Measurements from ENCODE around the gene YBX1.
"Not testable (repeated sequence)": the region's sequence is repeated elsewhere in the genome, so short reads cannot be mapped to it uniquely, and the experiment has no call there.

YBX1 gene

DNA sequence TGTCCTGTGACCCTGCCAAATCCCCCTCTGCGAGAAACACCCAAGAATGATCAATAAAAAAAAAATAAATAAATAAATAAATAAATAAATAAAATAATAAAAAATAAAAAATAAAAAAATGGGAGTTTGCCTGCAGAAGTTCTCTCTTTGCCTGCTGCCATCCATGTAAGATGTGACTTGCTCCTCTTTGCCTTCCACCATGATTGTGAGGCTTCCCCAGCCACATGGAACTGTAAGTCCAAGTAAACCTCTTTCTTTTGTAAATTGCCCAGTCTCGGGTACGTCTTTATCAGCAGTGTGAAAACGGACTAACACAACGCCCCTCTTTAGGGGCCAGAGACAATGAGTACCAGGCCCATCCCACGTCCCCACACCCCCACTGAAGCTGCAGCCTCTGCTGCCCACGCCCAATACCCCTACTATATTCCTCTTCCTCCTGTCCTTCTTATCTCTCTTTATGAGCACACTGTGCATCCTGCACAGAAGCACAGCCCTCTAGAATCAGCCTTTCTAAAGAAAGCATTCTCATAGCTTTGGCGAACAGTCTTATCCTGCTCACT, 69.4 kb downstream of the YBX1 start:
- not testable (repeated sequence) for DNase-seq

GRCh38 chr1:42752284-42752683, 70.1 kb downstream of the YBX1 start:
- DNase-seq = no peak

DNA sequence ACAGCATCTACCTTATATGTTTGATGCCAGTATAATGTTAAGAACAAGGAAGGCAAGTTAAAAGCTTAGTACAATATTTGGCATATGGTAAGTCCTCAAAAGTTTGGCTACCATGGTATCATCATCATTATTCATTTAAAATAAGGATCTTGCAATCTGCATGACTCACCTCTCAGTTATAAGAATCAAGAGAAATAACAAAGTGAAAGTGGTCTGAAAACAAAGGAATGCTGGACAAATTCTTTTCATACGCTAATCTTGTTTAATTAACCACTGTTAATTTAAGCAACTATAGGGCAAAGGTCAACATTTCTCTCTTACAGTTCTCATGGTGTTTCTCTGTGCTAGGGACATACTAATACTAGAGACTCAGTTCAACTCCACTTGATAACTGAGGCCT, 70.9 kb downstream of the YBX1 start:
- no peak for DNase-seq

Measured in stimulated activated CD4-positive, alpha-beta T cell treated with anti-CD3 and anti-CD28 coated beads, Interleukin-12 subunit alpha, Interleukin-12 subunit beta, amount 100 ng/mL, for 4 hours (primary cell).